Parathyroid adenoma (tissue), 2 donors: ENCODE data around the gene REG3G.
A peak's percentile ranks its signal among the peaks of the same experiment; 100 is the strongest.

ENCODE experiments used
- H2AFZ ChIP-seq: fragments of 300-600 bp; sonication (generic); one replicate; pipeline ENCODE4 v1.7.0; 2017; ENCODE audit warnings: antibody characterized with exemption, mild to moderate bottlenecking
- H3K27ac ChIP-seq: fragments of 300-600 bp; sonication (generic); one replicate; pipeline ENCODE4 v1.7.0; 2017
- H3K27me3 ChIP-seq: fragments of 300-600 bp; sonication (generic); one replicate; pipeline ENCODE4 v1.7.0; 2017; ENCODE audit warnings: low read length; ENCODE audit not compliant: control insufficient read depth, insufficient read depth
- H3K36me3 ChIP-seq: fragments of 300-600 bp; sonication (generic); one replicate; pipeline ENCODE4 v1.7.0; 2017; ENCODE audit warnings: low read length; ENCODE audit not compliant: control insufficient read depth, insufficient read depth
- H3K4me1 ChIP-seq: fragments of 300-600 bp; sonication (generic); one replicate; pipeline ENCODE4 v1.7.0; 2017; ENCODE audit warnings: control low read depth
- H3K4me2 ChIP-seq: fragments of 300-600 bp; sonication (generic); one replicate; pipeline ENCODE4 v1.7.0; 2017; ENCODE audit warnings: low read length
- H3K4me3 ChIP-seq: fragments of 300-600 bp; sonication (generic); one replicate; pipeline ENCODE4 v1.7.0; 2017; ENCODE audit warnings: low read depth, low read length
- H3K79me2 ChIP-seq: fragments of 300-600 bp; sonication (generic); one replicate; pipeline ENCODE4 v1.7.0; 2017; ENCODE audit warnings: control low read depth
- H3K9ac ChIP-seq: fragments of 300-600 bp; sonication (generic); one replicate; pipeline ENCODE4 v1.7.0; 2017; ENCODE audit warnings: mild to moderate bottlenecking
- H3K9me3 ChIP-seq: fragments of 300-600 bp; sonication (generic); one replicate; pipeline ENCODE4 v1.7.0; 2017; ENCODE audit warnings: low read length; ENCODE audit not compliant: control insufficient read depth
- TF ChIP-seq, protein P1 (sequence below): fragments of 300-600 bp; sonication (generic); IDR thresholded peaks from one replicate; pipeline ENCODE4 v1.7.0; 2017; ENCODE audit warnings: antibody characterized with exemption, mild to moderate bottlenecking
- donor health status: primary hyperparathyroidism.

Gene REG3G

DNA sequence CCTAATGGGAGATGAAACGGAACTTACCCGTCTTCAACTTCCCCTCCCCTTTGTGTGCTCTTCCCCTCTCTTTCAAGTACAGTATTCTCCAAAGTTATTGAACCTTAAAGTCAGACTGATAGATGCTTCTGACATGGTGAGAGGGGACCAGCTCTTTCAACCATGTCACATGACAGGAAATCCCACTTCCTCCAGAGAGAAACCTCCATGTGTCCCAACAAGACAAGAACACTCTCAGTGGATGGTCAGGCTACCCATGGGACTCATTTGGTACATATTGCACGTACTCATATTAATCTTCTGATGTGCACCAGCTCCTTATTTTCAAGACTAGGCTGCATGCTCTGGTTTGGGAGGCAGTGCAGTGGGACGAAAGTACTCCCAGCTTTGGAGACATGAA, 44.6 kb upstream of the REG3G start:
- Histone ChIP-seq H3K4me1 (peaks cover 40% of the 10 kb centered on the region), H3K27me3 (no peaks in the 10 kb centered on the region), H3K36me3 (no peaks in the 10 kb centered on the region), H3K9ac (no peak overlapping the region), H2AFZ (no peak overlapping the region), H3K9me3 (no peaks in the 10 kb centered on the region), H3K4me2 (no peak overlapping the region), H3K4me3 (no peak overlapping the region), H3K79me2 (no peaks in the 10 kb centered on the region), H3K27ac (no peak overlapping the region)
- TF ChIP-seq, protein P1, sequence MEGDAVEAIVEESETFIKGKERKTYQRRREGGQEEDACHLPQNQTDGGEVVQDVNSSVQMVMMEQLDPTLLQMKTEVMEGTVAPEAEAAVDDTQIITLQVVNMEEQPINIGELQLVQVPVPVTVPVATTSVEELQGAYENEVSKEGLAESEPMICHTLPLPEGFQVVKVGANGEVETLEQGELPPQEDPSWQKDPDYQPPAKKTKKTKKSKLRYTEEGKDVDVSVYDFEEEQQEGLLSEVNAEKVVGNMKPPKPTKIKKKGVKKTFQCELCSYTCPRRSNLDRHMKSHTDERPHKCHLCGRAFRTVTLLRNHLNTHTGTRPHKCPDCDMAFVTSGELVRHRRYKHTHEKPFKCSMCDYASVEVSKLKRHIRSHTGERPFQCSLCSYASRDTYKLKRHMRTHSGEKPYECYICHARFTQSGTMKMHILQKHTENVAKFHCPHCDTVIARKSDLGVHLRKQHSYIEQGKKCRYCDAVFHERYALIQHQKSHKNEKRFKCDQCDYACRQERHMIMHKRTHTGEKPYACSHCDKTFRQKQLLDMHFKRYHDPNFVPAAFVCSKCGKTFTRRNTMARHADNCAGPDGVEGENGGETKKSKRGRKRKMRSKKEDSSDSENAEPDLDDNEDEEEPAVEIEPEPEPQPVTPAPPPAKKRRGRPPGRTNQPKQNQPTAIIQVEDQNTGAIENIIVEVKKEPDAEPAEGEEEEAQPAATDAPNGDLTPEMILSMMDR: no peak

DNA sequence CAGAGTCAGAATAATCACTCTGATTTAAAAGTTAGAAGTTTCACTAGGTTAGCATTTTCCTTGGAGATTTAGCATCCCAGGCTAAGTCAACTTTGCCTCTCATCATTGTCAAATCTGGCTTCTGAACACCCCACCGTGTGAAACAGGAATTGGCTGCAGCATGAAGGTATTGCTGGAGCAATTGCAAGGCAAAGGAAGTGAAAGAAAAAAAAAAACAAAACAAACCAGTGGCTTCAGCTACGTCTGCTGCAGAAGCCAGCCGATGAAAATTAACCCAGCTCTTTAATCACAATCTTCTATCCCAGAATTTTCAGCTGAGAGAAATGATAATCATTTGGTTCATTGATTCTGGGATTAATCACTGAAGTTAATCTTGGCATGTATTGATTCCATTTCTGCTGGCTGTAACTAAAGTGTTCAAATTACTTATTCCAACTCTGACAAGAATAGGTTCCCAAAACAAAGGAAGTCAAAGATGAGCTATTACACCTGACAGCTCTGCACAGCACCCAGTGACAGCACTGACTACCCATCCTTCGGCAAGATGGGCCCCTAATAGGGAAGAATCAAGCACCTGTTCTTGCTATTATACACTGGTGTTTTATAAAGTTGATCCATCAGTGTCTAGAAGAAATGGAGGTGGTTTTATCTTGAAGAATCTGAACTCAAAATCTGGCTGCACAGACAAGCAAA, 42.7 kb upstream of the REG3G start:
- Histone ChIP-seq H3K36me3 (no peaks in the 10 kb centered on the region), H3K4me3 (no peak overlapping the region), H3K9me3 (no peaks in the 10 kb centered on the region), H3K79me2 (no peaks in the 10 kb centered on the region), H3K27me3 (no peaks in the 10 kb centered on the region), H3K4me2 (peak overlapping the region; percentile 26), H2AFZ (peak overlapping the region; percentile 42), H3K27ac (peak overlapping the region; percentile 26), H3K4me1 (peaks cover 49% of the 10 kb centered on the region), H3K9ac (no peak overlapping the region)
- TF ChIP-seq, protein P1: no peak

DNA sequence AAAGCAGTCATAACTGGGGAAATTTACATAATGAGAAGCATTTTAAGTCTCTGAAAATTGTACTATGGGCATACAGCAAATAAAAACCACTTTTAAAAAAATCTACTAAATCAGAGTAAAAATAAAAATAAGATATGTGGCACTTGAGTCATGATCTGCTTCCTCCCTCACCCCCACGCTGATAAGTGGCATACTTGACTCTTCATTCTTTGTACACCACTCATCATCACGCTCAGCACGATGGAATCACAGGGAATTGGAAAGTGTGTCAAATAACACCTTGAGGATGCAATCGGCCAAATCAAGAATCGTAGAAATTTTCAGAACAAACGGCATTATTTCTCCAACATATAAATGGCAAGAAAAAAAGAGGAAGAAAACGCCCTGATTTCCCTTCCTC, 41.1 kb upstream of the REG3G start:
- H3K36me3 ChIP-seq: no peaks in the 10 kb centered on the region
- no peak overlapping the region for H3K4me3 ChIP-seq
- no peak overlapping the region for H3K4me2 ChIP-seq
- H3K79me2 ChIP-seq: no peaks in the 10 kb centered on the region
- no peak overlapping the region for H2AFZ ChIP-seq
- no peak overlapping the region for H3K9ac ChIP-seq
- H3K27me3 ChIP-seq: no peaks in the 10 kb centered on the region
- peaks cover 64% of the 10 kb centered on the region for H3K4me1 ChIP-seq
- TF ChIP-seq, protein P1: no peak
- H3K27ac ChIP-seq: no peak overlapping the region
- H3K9me3 ChIP-seq: no peaks in the 10 kb centered on the region

DNA sequence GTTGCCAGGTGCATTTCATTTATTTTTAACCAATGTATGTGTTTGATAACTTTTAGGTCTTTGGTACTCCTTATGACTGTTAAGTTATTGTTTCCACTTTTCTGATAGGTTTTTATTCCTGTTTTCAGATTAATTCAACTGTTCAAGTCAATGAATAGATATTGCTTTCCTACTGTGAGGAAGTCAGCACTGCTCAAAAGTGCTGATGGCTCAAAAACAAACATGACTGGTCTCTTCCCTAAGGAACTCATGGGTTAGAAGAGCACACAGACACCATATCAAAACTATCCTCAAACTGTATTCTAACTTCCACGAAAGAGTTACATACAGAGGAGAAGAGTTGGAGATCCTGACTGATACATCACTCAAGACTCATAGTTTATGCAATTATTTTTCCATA, 39.9 kb upstream of the REG3G start:
- H3K4me3 ChIP-seq: no peak overlapping the region
- H3K9ac ChIP-seq: no peak overlapping the region
- no peak overlapping the region for H3K4me2 ChIP-seq
- H2AFZ ChIP-seq: peak overlapping the region; percentile 18
- H3K27ac ChIP-seq: peak overlapping the region; percentile 17
- H3K27me3 ChIP-seq: no peaks in the 10 kb centered on the region
- no peaks in the 10 kb centered on the region for H3K79me2 ChIP-seq
- H3K4me1 ChIP-seq: peaks cover 76% of the 10 kb centered on the region
- H3K9me3 ChIP-seq: no peaks in the 10 kb centered on the region
- TF ChIP-seq, protein P1: no peak
- no peaks in the 10 kb centered on the region for H3K36me3 ChIP-seq

DNA sequence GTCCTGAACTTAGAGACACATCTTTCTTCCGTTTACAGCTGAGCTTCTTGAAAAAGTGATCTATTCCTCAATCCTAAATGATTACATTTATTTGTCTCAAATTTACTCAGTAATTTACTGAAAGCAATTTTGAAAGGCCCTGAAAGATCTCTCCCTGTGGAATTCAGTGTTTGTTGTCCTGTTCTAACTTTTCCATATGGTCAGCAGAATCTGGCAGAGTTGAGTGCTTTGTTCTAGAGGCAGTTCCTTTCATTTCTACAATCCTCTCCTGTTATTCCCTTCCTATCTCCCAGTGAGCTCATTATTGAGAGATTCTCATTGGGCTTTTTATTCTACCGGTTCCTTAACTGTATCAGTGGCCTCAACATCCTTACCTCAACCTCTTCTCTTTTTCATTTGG, 36.5 kb upstream of the REG3G start:
- no peaks in the 10 kb centered on the region for H3K36me3 ChIP-seq

More for the DNA sequence above, 36.5 kb upstream of the REG3G start:
- H3K4me3 ChIP-seq: peak overlapping the region; percentile 30
- H3K27ac ChIP-seq: peak overlapping the region; percentile 93
- peak overlapping the region; percentile 58 for H3K4me2 ChIP-seq
- TF ChIP-seq, protein P1: no peak
- no peak overlapping the region for H3K9ac ChIP-seq
- H3K79me2 ChIP-seq: no peaks in the 10 kb centered on the region
- no peaks in the 10 kb centered on the region for H3K9me3 ChIP-seq
- H3K4me1 ChIP-seq: peaks cover 64% of the 10 kb centered on the region
- no peaks in the 10 kb centered on the region for H3K27me3 ChIP-seq
- peak overlapping the region; percentile 51 for H2AFZ ChIP-seq
